Skin of body (tissue), 2 donors: ENCODE data around the gene SELENOO. TPM values are rescaled to one million over a fixed set of nuclear protein-coding genes. Genes with fewer than 3 reads are reported as not detected.

Experiments
- DNase-seq: peaks from one replicate; lab custom pipeline; 2025; lab: John Stamatoyannopoulos, UW
- total RNA-seq: library from RNA; depleted of rRNA; stranded (reverse); fragments of >200 nt; gene quantifications from one replicate; pipeline ENCODE4 v1.2.3, GENCODE V29; 2014

The SELENOO gene
- total RNA-seq, 1 donor from 2014 or later, result 10.7 TPM

GRCh38 chr22:50171319-50171964 is 29.4 kb upstream of the SELENOO start:
- DNase-seq, result no peak

DNA sequence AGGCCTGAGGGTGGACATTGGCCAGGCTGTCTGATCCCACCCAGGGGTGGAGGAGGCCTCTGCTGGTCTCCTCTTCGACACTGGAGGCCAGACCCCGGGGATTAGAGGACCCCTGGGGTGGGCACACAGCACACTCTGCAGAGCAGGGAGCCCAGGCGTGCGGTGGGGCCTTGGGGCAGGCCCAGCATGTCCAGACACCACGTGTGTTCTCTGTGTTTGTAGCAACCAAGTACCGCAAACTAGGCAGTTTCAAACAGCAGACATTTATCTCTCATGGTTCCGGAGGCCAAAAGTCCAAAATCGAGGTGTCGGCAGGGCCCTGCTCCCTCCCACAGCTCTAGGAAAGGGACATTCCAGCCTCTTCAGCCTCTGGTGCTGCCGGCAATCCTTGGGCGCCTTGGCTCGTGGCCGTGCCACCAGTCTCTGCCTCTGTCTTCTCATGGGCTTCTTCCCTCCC is 28.8 kb upstream of the SELENOO start:
- DNase-seq, result no peak

DNA sequence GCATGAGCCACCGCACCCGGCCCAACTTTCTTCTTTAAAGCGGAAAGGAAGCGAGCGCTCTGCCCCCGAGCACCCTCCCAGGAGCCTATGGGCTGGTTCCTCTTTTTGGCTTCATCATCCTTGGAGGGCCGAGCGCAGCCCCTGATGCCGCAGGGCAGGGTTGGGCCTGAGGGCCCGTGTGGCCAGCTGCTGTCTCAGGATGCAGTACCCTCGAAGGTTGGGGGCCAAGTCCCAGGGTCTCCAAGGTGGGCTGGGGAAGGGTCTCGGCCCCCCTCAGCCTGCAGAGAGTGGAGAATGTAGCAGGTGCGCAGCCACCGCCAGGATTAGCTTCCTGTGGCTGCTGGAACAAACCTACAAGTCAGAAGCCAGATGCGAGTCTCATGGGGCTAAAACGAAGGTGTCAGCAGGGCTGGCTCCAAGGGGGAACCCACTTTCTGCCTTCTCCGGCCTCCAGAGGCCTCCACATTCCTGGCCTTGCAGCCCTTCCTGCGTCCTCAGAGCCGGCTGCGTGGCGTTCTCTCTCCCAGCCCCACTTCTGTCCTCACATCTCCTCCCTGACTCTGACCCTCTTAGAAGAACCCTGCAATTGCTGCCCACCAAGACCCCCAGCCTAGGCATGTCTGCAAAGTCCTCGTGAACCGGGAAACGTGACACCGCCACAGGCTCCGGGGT is 27.4 kb upstream of the SELENOO start:
- no peak for DNase-seq

- DNase-seq, result no peak
Observed at GRCh38 chr22:50173983-50174355, 26.8 kb upstream of the SELENOO start.

GRCh38 chr22:50174382-50175190 is 26.2 kb upstream of the SELENOO start:
- no peak for DNase-seq

DNA sequence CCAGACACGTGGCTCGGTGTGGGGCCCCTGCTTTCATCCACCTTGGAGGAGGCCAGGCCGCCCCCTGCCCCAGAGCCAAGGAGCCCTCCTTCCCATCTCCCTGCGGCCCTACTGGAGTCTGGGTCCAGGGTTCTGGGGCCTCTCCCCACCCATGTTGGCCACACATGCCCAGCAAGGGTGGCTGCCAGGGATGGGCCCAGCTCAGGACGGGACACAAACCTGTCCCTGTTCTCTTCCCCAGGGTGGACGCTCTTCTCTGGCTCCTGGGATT is 25.7 kb upstream of the SELENOO start:
- no peak for DNase-seq

DNA sequence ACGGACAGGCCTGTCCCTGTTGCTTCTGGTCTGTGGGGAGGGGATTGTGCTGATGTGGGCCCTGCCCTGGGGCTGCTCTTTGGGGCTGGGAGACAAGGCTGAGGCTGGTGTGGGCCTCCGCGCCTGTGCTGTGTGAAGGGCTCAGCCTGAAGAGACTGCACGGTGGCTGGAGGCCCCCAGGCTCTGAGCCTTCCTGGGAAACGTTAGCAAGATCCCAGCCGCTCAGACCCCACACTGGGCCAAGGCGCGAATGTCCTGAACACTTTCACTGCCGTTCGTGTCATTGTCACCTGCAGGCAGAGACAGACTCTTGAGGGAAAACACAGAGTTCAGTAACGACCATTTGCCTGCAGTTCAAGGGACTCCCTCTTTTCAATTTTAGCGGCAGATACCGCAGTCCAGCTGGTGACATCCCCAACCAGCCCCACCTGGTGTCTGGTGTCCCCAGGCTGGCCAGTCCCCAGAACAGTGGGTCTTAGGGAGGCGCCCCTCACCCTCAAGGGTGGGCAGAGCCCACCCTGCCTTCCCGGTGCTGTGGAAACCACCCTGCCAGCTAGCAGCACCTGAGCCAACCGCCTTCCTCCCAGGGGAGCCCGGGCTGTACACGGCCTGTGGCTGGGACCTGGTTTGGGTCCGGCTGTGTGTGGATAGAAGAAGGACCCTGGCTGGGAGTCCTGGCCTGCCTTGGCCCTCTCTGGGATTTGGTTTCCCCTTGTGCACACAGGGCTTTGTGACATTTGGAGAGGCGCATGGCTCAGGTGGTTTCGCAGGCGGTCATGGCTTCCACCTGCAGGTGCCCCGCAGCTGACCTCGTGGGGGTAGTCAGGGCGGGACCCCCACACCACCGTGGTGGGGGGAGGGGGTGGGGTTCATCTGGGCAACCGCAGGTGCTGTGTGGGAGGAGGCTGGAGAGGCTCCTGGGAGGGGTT is 24.6 kb upstream of the SELENOO start:
- DNase-seq, result no peak

- no peak for DNase-seq
Observed at GRCh38 chr22:50176850-50177536, 23.8 kb upstream of the SELENOO start.

DNA sequence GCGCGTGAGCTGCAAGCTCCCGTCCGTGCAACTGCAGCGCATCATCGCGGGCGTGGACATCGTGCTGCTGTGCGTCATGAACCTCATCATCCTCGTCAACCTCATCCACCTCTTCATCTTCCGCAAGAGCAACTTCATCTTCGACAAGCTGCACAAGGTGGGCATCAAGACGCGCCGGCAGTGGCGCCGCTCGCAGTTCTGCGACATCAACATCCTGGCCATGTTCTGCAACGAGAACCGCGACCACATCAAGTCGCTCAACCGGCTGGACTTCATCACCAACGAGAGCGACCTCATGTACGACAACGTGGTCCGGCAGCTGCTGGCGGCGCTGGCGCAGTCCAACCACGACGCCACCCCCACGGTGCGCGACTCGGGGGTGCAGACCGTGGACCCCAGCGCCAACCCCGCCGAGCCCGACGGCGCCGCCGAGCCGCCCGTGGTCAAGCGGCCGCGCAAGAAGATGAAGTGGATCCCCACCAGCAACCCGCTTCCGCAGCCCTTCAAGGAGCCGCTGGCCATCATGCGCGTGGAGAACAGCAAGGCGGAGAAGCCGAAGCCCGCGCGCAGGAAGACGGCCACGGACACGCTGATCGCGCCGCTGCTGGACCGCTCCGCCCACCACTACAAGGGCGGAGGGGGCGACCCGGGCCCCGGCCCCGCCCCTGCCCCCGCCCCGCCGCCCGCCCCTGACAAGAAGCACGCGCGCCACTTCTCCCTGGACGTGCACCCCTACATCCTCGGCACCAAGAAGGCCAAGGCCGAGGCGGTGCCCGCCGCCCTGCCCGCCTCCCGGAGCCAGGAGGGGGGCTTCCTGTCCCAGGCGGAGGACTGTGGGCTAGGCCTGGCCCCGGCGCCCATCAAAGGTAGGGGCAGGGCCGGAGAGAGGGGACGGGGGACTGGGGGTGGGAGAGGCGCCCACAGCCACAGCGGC is 23.0 kb upstream of the SELENOO start:
- no peak for DNase-seq

DNA sequence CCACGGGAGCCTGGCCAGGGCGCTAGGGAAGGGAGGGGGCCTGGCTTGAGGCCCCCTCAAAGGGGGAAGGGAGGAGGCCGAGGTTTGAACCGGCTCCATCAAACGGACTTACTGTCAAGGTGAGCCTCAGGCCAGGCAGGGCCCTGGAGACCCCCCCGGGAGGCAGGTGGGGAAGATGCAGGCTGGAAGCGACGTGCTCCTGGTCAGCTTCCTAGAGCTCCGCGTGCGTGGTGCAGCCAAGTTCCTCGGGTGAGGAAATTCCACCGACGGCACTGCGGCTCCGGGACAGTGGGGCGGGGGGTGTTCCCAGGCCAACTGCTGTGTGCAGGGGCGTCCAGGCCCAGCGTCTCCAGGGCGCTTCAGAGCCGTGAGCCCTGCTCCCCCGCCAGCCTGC is 22.3 kb upstream of the SELENOO start:
- no peak for DNase-seq

DNA sequence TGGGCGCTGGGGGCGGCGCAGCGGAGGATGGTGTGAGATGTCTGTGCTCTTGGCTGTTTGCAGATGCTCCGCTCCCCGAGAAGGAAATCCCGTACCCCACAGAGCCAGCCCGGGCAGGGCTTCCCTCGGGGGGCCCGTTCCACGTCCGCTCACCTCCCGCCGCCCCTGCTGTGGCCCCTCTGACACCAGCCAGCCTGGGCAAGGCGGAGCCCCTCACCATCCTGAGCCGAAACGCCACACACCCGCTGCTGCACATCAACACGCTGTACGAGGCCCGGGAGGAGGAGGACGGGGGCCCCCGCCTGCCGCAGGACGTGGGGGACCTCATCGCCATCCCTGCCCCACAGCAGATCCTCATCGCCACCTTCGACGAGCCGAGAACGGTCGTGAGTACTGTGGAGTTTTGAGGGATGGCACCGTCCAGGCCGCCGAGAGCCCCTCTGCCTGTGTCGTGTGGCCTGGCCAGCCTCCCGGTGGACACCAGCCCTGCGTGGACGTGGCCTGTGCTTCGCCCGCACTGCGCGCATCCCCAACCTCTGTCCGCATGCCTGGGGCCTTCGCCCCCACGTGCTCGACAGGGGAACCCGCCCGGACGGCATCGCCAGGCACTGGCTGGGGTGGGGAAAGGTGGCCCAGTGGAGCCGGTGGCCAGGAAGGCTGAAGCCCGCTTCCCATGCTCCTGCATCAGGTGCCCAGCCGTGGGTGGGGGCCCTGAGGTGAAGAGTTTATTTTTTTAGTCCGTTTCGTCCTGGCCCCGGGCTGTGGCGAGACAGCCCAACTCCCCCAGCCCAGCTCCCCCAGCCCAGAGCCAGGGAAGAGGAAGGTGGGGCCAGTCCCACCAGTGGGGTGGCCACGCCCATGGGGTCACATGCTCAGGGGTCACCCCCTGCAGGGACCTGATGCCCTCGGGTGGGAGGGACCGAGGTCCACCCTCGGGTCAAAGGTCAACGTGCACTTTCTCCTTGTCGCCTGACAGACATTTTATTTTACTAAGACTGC is 21.6 kb upstream of the SELENOO start:
- DNase-seq, result no peak

DNA sequence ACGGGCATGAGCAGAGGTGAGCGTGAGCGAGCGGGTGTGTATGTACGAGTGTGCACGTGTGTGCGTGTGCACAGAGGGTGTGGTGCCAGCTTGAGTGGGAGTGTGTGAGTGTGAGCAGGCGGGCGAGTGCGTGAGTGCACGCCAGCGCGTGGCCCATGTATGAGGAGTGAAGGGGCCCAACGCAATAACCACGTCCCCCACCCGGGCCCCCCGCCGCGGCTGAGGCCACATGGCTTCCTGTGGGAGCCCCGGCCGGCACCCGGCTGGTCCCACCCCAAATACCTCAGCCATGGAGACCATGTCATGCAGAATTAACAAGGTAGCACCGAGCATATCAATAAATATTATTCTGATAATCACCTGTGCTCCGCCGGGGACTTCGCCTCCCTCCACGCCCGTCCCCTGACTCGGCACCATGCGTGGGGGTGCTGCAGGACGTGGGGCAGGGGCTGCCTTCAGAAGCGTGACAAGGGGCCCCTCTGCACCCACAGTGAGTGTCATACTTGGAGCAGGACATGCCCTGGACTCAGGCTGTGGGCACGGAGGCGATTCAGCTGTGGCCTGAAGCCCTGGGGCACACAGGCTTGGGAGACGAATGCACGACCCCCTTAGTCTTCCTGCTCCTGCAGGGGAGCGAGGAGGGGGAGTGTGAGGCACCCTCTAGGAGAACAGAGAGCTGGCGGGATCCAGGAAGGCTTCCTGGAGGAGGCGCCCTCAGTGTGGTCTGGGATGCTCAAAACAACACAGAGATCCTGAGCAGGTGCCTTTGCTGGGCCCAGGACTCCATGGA is 20.7 kb upstream of the SELENOO start:
- no peak for DNase-seq

GRCh38 chr22:50180727-50181521 is 19.9 kb upstream of the SELENOO start:
- no peak for DNase-seq

GRCh38 chr22:50182176-50183081 is 18.4 kb upstream of the SELENOO start:
- no peak for DNase-seq

- DNase-seq, result no peak
Observed at GRCh38 chr22:50183141-50183971, 17.5 kb upstream of the SELENOO start.
